Kasumi-1 (cell line): ENCODE data around the gene MAP3K7.
A peak's percentile ranks its signal among the peaks of the same experiment; 100 is the strongest.

Source experiments
- DNase-seq, 2 experiments: peaks; one replicate each; lab custom pipeline; 2025; lab: John Stamatoyannopoulos, UW

Gene MAP3K7

GRCh38 chr6:90530882-90531281 is 56.0 kb downstream of the MAP3K7 start:
- DNase-seq: no peak

- DNase-seq: no peak
These were observed 61.5 kb downstream of the MAP3K7 start for GRCh38 chr6:90525421-90525820.

- no peak for DNase-seq
These were observed 63.0 kb downstream of the MAP3K7 start for GRCh38 chr6:90523779-90524310.

GRCh38 chr6:90521955-90522354 is 64.9 kb downstream of the MAP3K7 start:
- no peak for DNase-seq

GRCh38 chr6:90516074-90516660 is 70.7 kb downstream of the MAP3K7 start:
- DNase-seq: no peak

GRCh38 chr6:90514496-90514895 is 72.4 kb downstream of the MAP3K7 start:
- no peak for DNase-seq

GRCh38 chr6:90508753-90509152 is 78.1 kb downstream of the MAP3K7 start:
- DNase-seq: no peak

GRCh38 chr6:90502866-90503407 is 83.9 kb downstream of the MAP3K7 start:
- DNase-seq: no peak

GRCh38 chr6:90502381-90502780 is 84.5 kb downstream of the MAP3K7 start:
- DNase-seq: no peak

- DNase-seq: no peak
These were observed 86.4 kb downstream of the MAP3K7 start for GRCh38 chr6:90500458-90500857.

GRCh38 chr6:90497411-90497810 is 89.5 kb downstream of the MAP3K7 start:
- DNase-seq: no peak

- DNase-seq: no peak
These were observed 90.4 kb downstream of the MAP3K7 start for GRCh38 chr6:90496258-90497016.

GRCh38 chr6:90495216-90495817 is 91.6 kb downstream of the MAP3K7 start:
- DNase-seq: no peak

- DNase-seq: no peak
These were observed 92.6 kb downstream of the MAP3K7 start for GRCh38 chr6:90494067-90494780.

- DNase-seq: peak; percentile 70 to 71
These were observed 93.5 kb downstream of the MAP3K7 start for GRCh38 chr6:90493332-90493731.

GRCh38 chr6:90492798-90493197 is 94.1 kb downstream of the MAP3K7 start:
- DNase-seq: no peak

GRCh38 chr6:90492369-90492768 is 94.5 kb downstream of the MAP3K7 start:
- DNase-seq: no peak

- DNase-seq: no peak
These were observed 96.7 kb downstream of the MAP3K7 start for GRCh38 chr6:90490030-90490716.

GRCh38 chr6:90488816-90489215 is 98.1 kb downstream of the MAP3K7 start:
- DNase-seq: no peak

- DNase-seq: no peak
These were observed 101.1 kb downstream of the MAP3K7 start for GRCh38 chr6:90485635-90486277.

GRCh38 chr6:90484903-90485302 is 102.0 kb downstream of the MAP3K7 start:
- DNase-seq: no peak
